Measurements from ENCODE around the gene LINGO3. TPM values are rescaled to one million over a fixed set of nuclear protein-coding genes. Genes with fewer than 3 reads are reported as not detected.
A peak's percentile ranks its signal among the peaks of the same experiment; 100 is the strongest.

Gene LINGO3
- total and polyA plus RNA-seq, 2 of the 4 experiments (the other 2 are of a cell fraction): not detected

DNA sequence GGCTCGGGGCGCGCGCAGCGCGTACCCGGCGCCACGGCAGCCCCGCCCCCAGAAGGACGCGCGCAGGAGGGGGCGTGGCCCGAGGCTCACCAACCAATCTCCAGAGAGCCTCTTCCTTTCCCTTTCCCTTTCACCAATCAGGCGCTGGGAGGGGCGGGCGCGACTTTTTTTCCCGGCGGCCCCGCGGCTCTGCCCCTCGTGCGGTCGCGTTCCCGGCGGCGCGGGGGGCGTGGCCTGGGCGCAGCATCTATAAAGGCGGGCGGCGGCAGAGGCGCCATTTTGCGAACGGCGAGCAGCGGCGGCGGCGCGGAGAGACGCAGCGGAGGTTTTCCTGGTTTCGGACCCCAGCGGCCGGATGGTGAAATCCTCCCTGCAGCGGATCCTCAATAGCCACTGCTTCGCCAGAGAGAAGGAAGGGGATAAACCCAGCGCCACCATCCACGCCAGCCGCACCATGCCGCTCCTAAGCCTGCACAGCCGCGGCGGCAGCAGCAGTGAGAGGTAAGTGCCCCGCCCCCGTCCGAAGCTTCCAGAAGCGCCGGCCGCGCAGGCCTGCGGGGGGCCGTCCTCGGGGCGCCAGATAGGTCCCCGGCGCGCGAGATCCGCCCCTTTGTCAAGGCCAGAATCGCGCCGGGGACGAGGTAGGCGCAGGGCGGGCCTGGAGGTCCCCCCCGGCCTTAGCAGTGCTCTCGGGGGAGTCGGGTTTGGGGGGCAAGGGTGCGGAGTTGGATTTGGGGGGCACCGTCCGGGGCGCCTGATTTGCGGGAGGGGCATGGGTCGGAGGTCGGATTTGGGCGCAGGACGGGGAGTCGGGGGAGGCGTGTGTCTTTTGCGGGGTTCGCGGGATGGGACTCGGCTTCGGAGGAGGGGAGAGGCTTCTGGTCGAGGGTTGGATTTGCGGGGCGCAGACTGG, 38.5 kb downstream of the LINGO3 start (continued):
- TF ChIP-seq, protein P1, sequence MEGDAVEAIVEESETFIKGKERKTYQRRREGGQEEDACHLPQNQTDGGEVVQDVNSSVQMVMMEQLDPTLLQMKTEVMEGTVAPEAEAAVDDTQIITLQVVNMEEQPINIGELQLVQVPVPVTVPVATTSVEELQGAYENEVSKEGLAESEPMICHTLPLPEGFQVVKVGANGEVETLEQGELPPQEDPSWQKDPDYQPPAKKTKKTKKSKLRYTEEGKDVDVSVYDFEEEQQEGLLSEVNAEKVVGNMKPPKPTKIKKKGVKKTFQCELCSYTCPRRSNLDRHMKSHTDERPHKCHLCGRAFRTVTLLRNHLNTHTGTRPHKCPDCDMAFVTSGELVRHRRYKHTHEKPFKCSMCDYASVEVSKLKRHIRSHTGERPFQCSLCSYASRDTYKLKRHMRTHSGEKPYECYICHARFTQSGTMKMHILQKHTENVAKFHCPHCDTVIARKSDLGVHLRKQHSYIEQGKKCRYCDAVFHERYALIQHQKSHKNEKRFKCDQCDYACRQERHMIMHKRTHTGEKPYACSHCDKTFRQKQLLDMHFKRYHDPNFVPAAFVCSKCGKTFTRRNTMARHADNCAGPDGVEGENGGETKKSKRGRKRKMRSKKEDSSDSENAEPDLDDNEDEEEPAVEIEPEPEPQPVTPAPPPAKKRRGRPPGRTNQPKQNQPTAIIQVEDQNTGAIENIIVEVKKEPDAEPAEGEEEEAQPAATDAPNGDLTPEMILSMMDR (conservative IDR thresholded peaks at IDR 0.05; ENCODE audit: low read depth, low read length): no peak
- TF ChIP-seq POLR2A (IDR thresholded peaks at IDR 0.05; ENCODE audit: low read depth, low read length): peak; percentile 99
